GM19099 (cell line): ENCODE measurements around the gene TXLNG.
A peak's percentile ranks its signal among the peaks of the same experiment; 100 is the strongest.

ENCODE experiments used
- POLR2A ChIP-seq: IDR thresholded peaks from 3 replicates; pipeline ENCODE4 v1.6.1; 2011; ENCODE audit warnings: low read depth; ENCODE audit not compliant: insufficient read length; ENCODE audit errors: extremely low read depth

Gene TXLNG

GRCh38 chrX:16786139-16786790, at the start of gene TXLNG:
TSS of gene TXLNG (plus strand) at chrX:16786466. CDS start at chrX:16786488, 22 bp downstream.
- TF ChIP-seq POLR2A, result peak; percentile 91

- TF ChIP-seq POLR2A, result no peak
Observed at GRCh38 chrX:16737024-16737423, 49.2 kb upstream of the TXLNG start.

- no peak for TF ChIP-seq POLR2A
Observed at GRCh38 chrX:16739574-16739973, 46.7 kb upstream of the TXLNG start.

- no peak for TF ChIP-seq POLR2A
Observed at GRCh38 chrX:16743604-16744325, 42.5 kb upstream of the TXLNG start.

GRCh38 chrX:16745102-16745501, 41.2 kb upstream of the TXLNG start:
- no peak for TF ChIP-seq POLR2A

- no peak for TF ChIP-seq POLR2A
Observed at GRCh38 chrX:16745659-16746058, 40.6 kb upstream of the TXLNG start.

GRCh38 chrX:16748425-16748824, 37.8 kb upstream of the TXLNG start:
- no peak for TF ChIP-seq POLR2A

GRCh38 chrX:16750136-16750535, 36.1 kb upstream of the TXLNG start:
- no peak for TF ChIP-seq POLR2A

GRCh38 chrX:16754019-16754418, 32.2 kb upstream of the TXLNG start:
- TF ChIP-seq POLR2A, result no peak

GRCh38 chrX:16756724-16757123, 29.5 kb upstream of the TXLNG start:
- TF ChIP-seq POLR2A, result no peak

GRCh38 chrX:16762579-16762978, 23.7 kb upstream of the TXLNG start:
- TF ChIP-seq POLR2A, result no peak

GRCh38 chrX:16765594-16765993, 20.7 kb upstream of the TXLNG start:
- TF ChIP-seq POLR2A, result no peak

GRCh38 chrX:16770970-16771482, 15.2 kb upstream of the TXLNG start:
- no peak for TF ChIP-seq POLR2A

GRCh38 chrX:16771483-16772398, 14.5 kb upstream of the TXLNG start:
- TF ChIP-seq POLR2A, result peak; percentile 36

GRCh38 chrX:16772460-16772859, 13.8 kb upstream of the TXLNG start:
- no peak for TF ChIP-seq POLR2A

GRCh38 chrX:16774746-16775145, 11.5 kb upstream of the TXLNG start:
- TF ChIP-seq POLR2A, result no peak

- no peak for TF ChIP-seq POLR2A
Observed at GRCh38 chrX:16778545-16778944, 7.7 kb upstream of the TXLNG start.
